ENCODE measurements around the gene TMEM178A. TPM values are rescaled to one million over a fixed set of nuclear protein-coding genes. Genes with fewer than 3 reads are reported as not detected.

TMEM178A gene
- total and polyA plus RNA-seq, 4 donors: 2.0 to 9.5 (median 4.7) TPM

- peaks cover 1% of the 10 kb centered on the region for H3K9me3 ChIP-seq (ENCODE audit: control insufficient read depth, low read length)
- H3K4me1 ChIP-seq (ENCODE audit: control insufficient read depth in 1 of 2, insufficient read depth in 2 of 2, low read length in 2 of 2): no peaks in the 10 kb centered on the region
- intact Hi-C loops (cut with DNase I): no loop called here
- no peak for ATAC-seq (ENCODE audit: low FRiP score)
- H3K27ac ChIP-seq (ENCODE audit: low read depth in 1 of 2, low read length in 2 of 2): no peak overlapping the region
- WGBS, 2 donors: 94 to 100% methylated on average over 1 of the region's 1 CpG
- no peaks in the 10 kb centered on the region for H3K36me3 ChIP-seq (ENCODE audit: control insufficient read depth in 1 of 2, insufficient read depth in 2 of 2, low read length in 1 of 2)
- DNase-seq: no peak
- H3K27me3 ChIP-seq (ENCODE audit: control insufficient read depth in 1 of 2, insufficient read depth in 2 of 2, low read length in 1 of 2): no peaks in the 10 kb centered on the region
- no peak overlapping the region for H3K4me3 ChIP-seq (ENCODE audit: low read length in 2 of 2)
These were observed 40.6 kb downstream of the TMEM178A start for GRCh38 chr2:39706312-39706711.

- H3K4me1 ChIP-seq (ENCODE audit: control insufficient read depth in 1 of 2, insufficient read depth in 2 of 2, low read length in 2 of 2): no peaks in the 10 kb centered on the region
- WGBS, 2 donors: 93 to 95% methylated on average over 8 of the region's 8 CpGs
- peaks cover 1% of the 10 kb centered on the region for H3K9me3 ChIP-seq (ENCODE audit: control insufficient read depth, low read length)
- H3K4me3 ChIP-seq (ENCODE audit: low read length in 2 of 2): no peak overlapping the region
- no peaks in the 10 kb centered on the region for H3K27me3 ChIP-seq (ENCODE audit: control insufficient read depth in 1 of 2, insufficient read depth in 2 of 2, low read length in 1 of 2)
- no peak overlapping the region for H3K27ac ChIP-seq (ENCODE audit: low read depth in 1 of 2, low read length in 2 of 2)
- intact Hi-C loops (cut with DNase I): no loop called here
- ATAC-seq (ENCODE audit: low FRiP score): no peak
- DNase-seq: no peak
- H3K36me3 ChIP-seq (ENCODE audit: control insufficient read depth in 1 of 2, insufficient read depth in 2 of 2, low read length in 1 of 2): no peaks in the 10 kb centered on the region
These were observed 41.2 kb downstream of the TMEM178A start for GRCh38 chr2:39706945-39707344.

DNA sequence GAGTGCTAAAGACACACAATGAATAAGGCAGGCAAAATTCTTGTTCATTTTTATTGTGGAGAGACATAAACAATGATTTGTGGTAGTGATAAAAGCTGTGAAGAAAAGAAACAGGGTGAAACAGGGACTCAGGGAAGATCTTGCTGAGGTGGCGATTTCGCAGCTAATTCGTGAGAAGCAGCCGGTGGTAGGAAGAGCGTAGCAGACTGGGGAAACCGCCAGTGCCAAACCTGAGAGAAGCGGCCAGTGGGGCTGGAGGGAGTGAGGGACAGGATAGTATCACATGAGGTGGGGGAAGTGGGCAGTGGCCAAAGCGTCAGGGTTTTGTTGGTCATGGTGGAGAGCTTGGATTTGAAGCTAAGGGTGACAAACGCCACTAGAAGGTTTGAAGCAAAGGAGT is 42.3 kb downstream of the TMEM178A start:
- no peaks in the 10 kb centered on the region for H3K4me1 ChIP-seq (ENCODE audit: control insufficient read depth in 1 of 2, insufficient read depth in 2 of 2, low read length in 2 of 2)
- H3K9me3 ChIP-seq (ENCODE audit: control insufficient read depth, low read length): no peaks in the 10 kb centered on the region
- H3K27ac ChIP-seq (ENCODE audit: low read depth in 1 of 2, low read length in 2 of 2): no peak overlapping the region
- H3K36me3 ChIP-seq (ENCODE audit: control insufficient read depth in 1 of 2, insufficient read depth in 2 of 2, low read length in 1 of 2): no peaks in the 10 kb centered on the region
- ATAC-seq (ENCODE audit: low FRiP score) (no peak), DNase-seq (no peak)
- H3K27me3 ChIP-seq (ENCODE audit: control insufficient read depth in 1 of 2, insufficient read depth in 2 of 2, low read length in 1 of 2): no peaks in the 10 kb centered on the region
- WGBS, 2 donors: 96 to 97% methylated on average over 9 of the region's 9 CpGs
- no peak overlapping the region for H3K4me3 ChIP-seq (ENCODE audit: low read length in 2 of 2)
- intact Hi-C loops (cut with DNase I): no loop called here

DNA sequence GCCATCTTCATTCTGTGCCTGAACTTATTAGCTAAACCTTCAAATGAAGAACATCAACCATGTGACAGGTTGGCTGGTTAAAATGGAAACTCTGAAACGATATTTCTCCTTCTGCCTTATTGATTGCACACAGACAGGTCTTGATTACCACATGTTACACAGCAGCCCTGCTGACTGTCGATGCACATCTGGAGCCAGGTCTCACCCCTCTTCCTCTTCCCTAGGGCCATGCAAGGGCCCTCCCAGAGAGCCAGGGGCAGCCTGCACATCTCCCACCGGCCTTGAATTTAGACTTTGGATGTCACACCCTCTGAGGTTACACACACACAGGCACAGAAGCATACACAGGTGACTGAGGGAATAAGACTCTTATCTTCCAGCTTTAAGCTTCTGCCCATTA is 45.1 kb downstream of the TMEM178A start:
- intact Hi-C loops (cut with DNase I): no loop called here
- H3K36me3 ChIP-seq (ENCODE audit: control insufficient read depth in 1 of 2, insufficient read depth in 2 of 2, low read length in 1 of 2): no peaks in the 10 kb centered on the region
- H3K4me3 ChIP-seq (ENCODE audit: low read length in 2 of 2): no peak overlapping the region
- no peaks in the 10 kb centered on the region for H3K4me1 ChIP-seq (ENCODE audit: control insufficient read depth in 1 of 2, insufficient read depth in 2 of 2, low read length in 2 of 2)
- H3K27ac ChIP-seq (ENCODE audit: low read depth in 1 of 2, low read length in 2 of 2): no peak overlapping the region
- ATAC-seq (ENCODE audit: low FRiP score): no peak
- H3K9me3 ChIP-seq (ENCODE audit: control insufficient read depth, low read length): no peaks in the 10 kb centered on the region
- DNase-seq: no peak
- WGBS, 2 donors: 74 to 82% methylated on average over 3 of the region's 3 CpGs
- no peaks in the 10 kb centered on the region for H3K27me3 ChIP-seq (ENCODE audit: control insufficient read depth in 1 of 2, insufficient read depth in 2 of 2, low read length in 1 of 2)

- no peak for ATAC-seq (ENCODE audit: low FRiP score)
- no peak overlapping the region for H3K4me3 ChIP-seq (ENCODE audit: low read length in 2 of 2)
- 92 to 95% methylated on average over 5 of the region's 5 CpGs for WGBS, 2 donors
- DNase-seq: no peak
- no peak overlapping the region for H3K27ac ChIP-seq (ENCODE audit: low read depth in 1 of 2, low read length in 2 of 2)
- no peaks in the 10 kb centered on the region for H3K4me1 ChIP-seq (ENCODE audit: control insufficient read depth in 1 of 2, insufficient read depth in 2 of 2, low read length in 2 of 2)
- H3K27me3 ChIP-seq (ENCODE audit: control insufficient read depth in 1 of 2, insufficient read depth in 2 of 2, low read length in 1 of 2): no peaks in the 10 kb centered on the region
- intact Hi-C loops (cut with DNase I): no loop called here
- no peaks in the 10 kb centered on the region for H3K36me3 ChIP-seq (ENCODE audit: control insufficient read depth in 1 of 2, insufficient read depth in 2 of 2, low read length in 1 of 2)
- no peaks in the 10 kb centered on the region for H3K9me3 ChIP-seq (ENCODE audit: control insufficient read depth, low read length)
These were observed 47.2 kb downstream of the TMEM178A start for GRCh38 chr2:39712953-39713352.

DNA sequence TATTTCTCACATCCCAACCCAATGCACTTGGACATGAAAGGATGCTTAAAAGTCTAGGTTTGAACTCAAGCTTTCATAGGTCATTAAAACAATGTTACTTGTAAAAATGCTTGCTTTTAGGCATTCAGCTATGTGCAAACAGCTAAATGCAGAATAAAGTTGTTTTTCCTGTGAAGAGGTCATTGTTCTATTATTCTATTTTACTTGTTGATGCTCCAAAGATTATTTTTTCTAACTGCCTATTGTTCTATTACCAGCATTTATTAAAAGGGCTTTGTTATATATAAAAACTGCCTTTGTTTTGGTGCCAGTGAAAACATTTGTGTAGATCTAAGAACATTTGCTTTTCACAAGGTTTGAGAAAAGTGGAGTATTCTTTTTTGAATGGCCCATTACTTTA is 49.4 kb downstream of the TMEM178A start:
- DNase-seq (no peak), ATAC-seq (ENCODE audit: low FRiP score) (no peak)
- Histone ChIP-seq H3K9me3 (ENCODE audit: control insufficient read depth, low read length) (no peaks in the 10 kb centered on the region), H3K27me3 (ENCODE audit: control insufficient read depth in 1 of 2, insufficient read depth in 2 of 2, low read length in 1 of 2) (no peaks in the 10 kb centered on the region), H3K36me3 (ENCODE audit: control insufficient read depth in 1 of 2, insufficient read depth in 2 of 2, low read length in 1 of 2) (no peaks in the 10 kb centered on the region), H3K4me3 (ENCODE audit: low read length in 2 of 2) (no peak overlapping the region), H3K4me1 (ENCODE audit: control insufficient read depth in 1 of 2, insufficient read depth in 2 of 2, low read length in 2 of 2) (peaks cover 1 to 5% of the 10 kb centered on the region in 2 donors), H3K27ac (ENCODE audit: low read depth in 1 of 2, low read length in 2 of 2) (no peak overlapping the region)
- intact Hi-C loops (cut with DNase I): no loop called here

GRCh38 chr2:39715822-39716221 is 50.1 kb downstream of the TMEM178A start:
- intact Hi-C loops (cut with DNase I): no loop called here
- H3K4me1 ChIP-seq (ENCODE audit: control insufficient read depth in 1 of 2, insufficient read depth in 2 of 2, low read length in 2 of 2): peaks cover 1 to 8% of the 10 kb centered on the region in 2 donors
- no peaks in the 10 kb centered on the region for H3K27me3 ChIP-seq (ENCODE audit: control insufficient read depth in 1 of 2, insufficient read depth in 2 of 2, low read length in 1 of 2)
- H3K27ac ChIP-seq (ENCODE audit: low read depth in 1 of 2, low read length in 2 of 2): no peak overlapping the region
- no peaks in the 10 kb centered on the region for H3K9me3 ChIP-seq (ENCODE audit: control insufficient read depth, low read length)
- no peak for DNase-seq
- WGBS, 2 donors: 96% methylated on average over 3 of the region's 3 CpGs
- no peak for ATAC-seq (ENCODE audit: low FRiP score)
- no peaks in the 10 kb centered on the region for H3K36me3 ChIP-seq (ENCODE audit: control insufficient read depth in 1 of 2, insufficient read depth in 2 of 2, low read length in 1 of 2)
- H3K4me3 ChIP-seq (ENCODE audit: low read length in 2 of 2): no peak overlapping the region

- Histone ChIP-seq H3K27me3 (ENCODE audit: control insufficient read depth in 1 of 2, insufficient read depth in 2 of 2, low read length in 1 of 2) (no peaks in the 10 kb centered on the region), H3K4me1 (ENCODE audit: control insufficient read depth in 1 of 2, insufficient read depth in 2 of 2, low read length in 2 of 2) (peaks cover 1 to 11% of the 10 kb centered on the region in 2 donors), H3K36me3 (ENCODE audit: control insufficient read depth in 1 of 2, insufficient read depth in 2 of 2, low read length in 1 of 2) (no peaks in the 10 kb centered on the region), H3K4me3 (ENCODE audit: low read length in 2 of 2) (no peak overlapping the region), H3K9me3 (ENCODE audit: control insufficient read depth, low read length) (no peaks in the 10 kb centered on the region), H3K27ac (ENCODE audit: low read depth in 1 of 2, low read length in 2 of 2) (no peak overlapping the region)
- WGBS, 2 donors: 94 to 95% methylated on average over 12 of the region's 12 CpGs
- no peak for DNase-seq
- intact Hi-C loops (cut with DNase I): no loop called here
- ATAC-seq (ENCODE audit: low FRiP score): no peak
These were observed 51.4 kb downstream of the TMEM178A start for GRCh38 chr2:39717067-39717466.

GRCh38 chr2:39718483-39718882 is 52.8 kb downstream of the TMEM178A start:
- WGBS, 2 donors: 7 to 12% methylated on average over 9 of the region's 9 CpGs
- no peaks in the 10 kb centered on the region for H3K9me3 ChIP-seq (ENCODE audit: control insufficient read depth, low read length)
- H3K27ac ChIP-seq (ENCODE audit: low read depth in 1 of 2, low read length in 2 of 2): peak overlapping the region; percentile 74 to 93
- no peaks in the 10 kb centered on the region for H3K36me3 ChIP-seq (ENCODE audit: control insufficient read depth in 1 of 2, insufficient read depth in 2 of 2, low read length in 1 of 2)
- peak; percentile 31 for ATAC-seq (ENCODE audit: low FRiP score)
- intact Hi-C loops (cut with DNase I): no loop called here
- H3K4me1 ChIP-seq (ENCODE audit: control insufficient read depth in 1 of 2, insufficient read depth in 2 of 2, low read length in 2 of 2): peaks cover 1 to 11% of the 10 kb centered on the region in 2 donors
- H3K4me3 ChIP-seq (ENCODE audit: low read length in 2 of 2): peak overlapping the region in 1 of 2 donors; percentile 8
- no peak for DNase-seq
- H3K27me3 ChIP-seq (ENCODE audit: control insufficient read depth in 1 of 2, insufficient read depth in 2 of 2, low read length in 1 of 2): no peaks in the 10 kb centered on the region
